CD14-positive monocyte (primary cell): ENCODE measurements around the gene GTPBP4. TPM values are rescaled to one million over a fixed set of nuclear protein-coding genes. Genes with fewer than 3 reads are reported as not detected.

ENCODE experiments used
- DNase-seq, 3 donors: peaks; one replicate each; pipeline ENCODE4 v3.0.0-alpha.2; 2011 to 2022
- H2AFZ ChIP-seq: 2 replicates; pipeline ENCODE4 v1.6.0; 2012; ENCODE audit warnings: mild to moderate bottlenecking, low read depth, low read length, inconsistent platforms; ENCODE audit not compliant: insufficient read depth, poor library complexity, severe bottlenecking
- H3K27ac ChIP-seq, 2 donors: 1 replicate in 1 of 2; 2 replicates in 1 of 2; pipeline ENCODE4 v1.5.1; 2012 to 2013; ENCODE audit warnings: low read length in 2 of 2, control low read depth in 1 of 2, inconsistent platforms in 1 of 2, low read depth in 1 of 2, mild to moderate bottlenecking in 1 of 2
- H3K27me3 ChIP-seq, 2 donors: one replicate each; pipeline versions ENCODE4 v1.6.0 to v1.6.1; 2011 to 2013; ENCODE audit warnings: low read length in 2 of 2; ENCODE audit not compliant: control insufficient read depth in 2 of 2, insufficient read depth in 2 of 2
- H3K36me3 ChIP-seq, 2 donors: replicated peaks in 1 of 2; 1 replicate in 1 of 2; 2 replicates in 1 of 2; pipeline versions ENCODE4 v1.5.1 to v1.6.1; 2012 to 2013; ENCODE audit warnings: low read length in 2 of 2, control low read depth in 1 of 2, inconsistent platforms in 1 of 2, mild to moderate bottlenecking in 1 of 2; ENCODE audit not compliant: insufficient read depth in 2 of 2, control insufficient read depth in 1 of 2
- H3K4me1 ChIP-seq, 2 donors: 1 replicate in 1 of 2; 2 replicates in 1 of 2; pipeline versions ENCODE4 v1.5.1 to v1.6.1; 2012 to 2013; ENCODE audit warnings: low read length in 2 of 2, control low read depth in 1 of 2, inconsistent platforms in 1 of 2, mild to moderate bottlenecking in 1 of 2, moderate library complexity in 1 of 2; ENCODE audit not compliant: insufficient read depth in 2 of 2, control insufficient read depth in 1 of 2
- H3K4me2 ChIP-seq: replicated peaks from 2 replicates; pipeline ENCODE3; 2012; ENCODE audit warnings: low read length, moderate library complexity, mild to moderate bottlenecking; ENCODE audit not compliant: poor library complexity, severe bottlenecking; ENCODE audit errors: extremely low read depth
- H3K4me3 ChIP-seq, 3 experiments: fragments of 200-600 bp in 1 of 3; sonication (generic) in 1 of 3; replicated peaks in 1 of 3; 1 replicate in 2 of 3; 2 replicates in 1 of 3; pipeline ENCODE4 v1.5.1; 2011 to 2013; ENCODE audit warnings: low read length in 3 of 3, mild to moderate bottlenecking in 3 of 3, control low read depth in 2 of 3, low read depth in 2 of 3, inconsistent platforms in 1 of 3, moderate library complexity in 1 of 3
- H3K79me2 ChIP-seq: 2 replicates; pipeline ENCODE4 v1.6.0; 2012; ENCODE audit warnings: mild to moderate bottlenecking, control low read depth, inconsistent platforms, low read length, moderate library complexity; ENCODE audit not compliant: insufficient read depth
- H3K9ac ChIP-seq: 2 replicates; pipeline ENCODE4 v1.6.0; 2017; ENCODE audit warnings: low read length, mild to moderate bottlenecking; ENCODE audit not compliant: insufficient read depth, poor library complexity, severe bottlenecking
- H3K9me3 ChIP-seq, 2 donors: replicated peaks in 1 of 2; 1 replicate in 1 of 2; 2 replicates in 1 of 2; pipeline versions ENCODE4 v1.5.1 to v1.6.1; 2012 to 2013; ENCODE audit warnings: low read length in 2 of 2, control low read depth in 1 of 2; ENCODE audit not compliant: control insufficient read depth in 1 of 2, insufficient read depth in 1 of 2
- H4K20me1 ChIP-seq: 2 replicates; pipeline ENCODE4 v1.6.0; 2012; ENCODE audit warnings: mild to moderate bottlenecking, low read length, control low read depth, moderate library complexity; ENCODE audit not compliant: insufficient read depth
- H3K27ac Mint-ChIP-seq, 7 donors: one replicate each; pipeline ENCODE4 v1.8.0; 2020; ENCODE audit warnings: mild to moderate bottlenecking in 7 of 7, mixed read lengths in 7 of 7, moderate library complexity in 6 of 7, inconsistent platforms in 2 of 7
- H3K27me3 Mint-ChIP-seq, 3 donors: one replicate each; pipeline ENCODE4 v1.8.0; 2021 to 2022; ENCODE audit warnings: low read depth in 3 of 3, mild to moderate bottlenecking in 3 of 3, mixed read lengths in 3 of 3, moderate library complexity in 3 of 3, inconsistent platforms in 1 of 3
- H3K36me3 Mint-ChIP-seq, 2 donors: one replicate each; pipeline ENCODE4 v1.8.0; 2020; ENCODE audit warnings: mixed read lengths in 2 of 2, inconsistent platforms in 1 of 2, mild to moderate bottlenecking in 1 of 2
- H3K4me1 Mint-ChIP-seq: one replicate; pipeline ENCODE4 v1.8.0; 2020; ENCODE audit warnings: mild to moderate bottlenecking, mixed read lengths
- H3K4me3 Mint-ChIP-seq, 2 donors: one replicate each; pipeline ENCODE4 v1.8.0; 2020; ENCODE audit warnings: mild to moderate bottlenecking in 2 of 2, mixed read lengths in 2 of 2, moderate library complexity in 1 of 2
- H3K9me3 Mint-ChIP-seq, 7 donors: one replicate each; pipeline ENCODE4 v1.8.0; 2020 to 2022; ENCODE audit warnings: mixed read lengths in 7 of 7, mild to moderate bottlenecking in 6 of 7, moderate library complexity in 6 of 7, inconsistent platforms in 2 of 7
- CTCF ChIP-seq: fragments of 200-600 bp; IDR thresholded peaks from one replicate; pipeline ENCODE4 v1.8.0; 2022; ENCODE audit warnings: antibody characterized with exemption, mild to moderate bottlenecking
- WGBS: methylation state at CpG from one replicate; pipeline ENCODE4 v1.1.5; 2013; ENCODE audit warnings: missing lambda C conversion rate; ENCODE audit not compliant: insufficient coverage; 5-methylcytosine and 5-hydroxymethylcytosine counted together
- intact Hi-C, 2 donors: fragments of 100-400 bp; cut with micrococcal nuclease; formaldehyde crosslinking; loops; one replicate each; pipeline versions ENCODE4 v1.15.0 to v1.15.1; 2023
- polyA plus RNA-seq, 3 donors: library from polyadenylated mRNA; depleted of rRNA in 1 of 3; unstranded in 2 of 3; stranded (reverse) in 1 of 3; fragments of 300-500 nt in 2 of 3; fragments of >200 nt in 1 of 3; fragmentation: Illumina TruSeq in 2 of 3; gene quantifications; 1 replicate in 2 of 3; 2 replicates in 1 of 3; pipeline ENCODE4 v1.2.3, GENCODE V29; 2012 to 2021

GTPBP4 gene
- polyA plus RNA-seq, 3 donors = 9.9 to 16.1 (median 12.2) TPM

- Histone ChIP-seq H3K27me3 (no peaks in the 10 kb centered on the region), H3K27ac (no peak overlapping the region), H3K9ac (no peak overlapping the region), H2AFZ (no peak overlapping the region), H3K4me2 (no peak overlapping the region), H3K9me3 (no peaks in the 10 kb centered on the region), H3K36me3 (peaks cover 12 to 34% of the 10 kb centered on the region in 2 donors), H3K4me1 (no peaks in the 10 kb centered on the region), H3K79me2 (no peaks in the 10 kb centered on the region), H3K4me3 (no peak overlapping the region), H4K20me1 (no peaks in the 10 kb centered on the region)
- H3K36me3 Mint-ChIP-seq = peaks cover 21 to 25% of the 10 kb centered on the region in 2 donors
- H3K27me3 Mint-ChIP-seq = peaks cover 0 to 2% (median 0%) of the 10 kb centered on the region in 3 donors
- H3K4me3 Mint-ChIP-seq = no peak overlapping the region
- no peaks in the 10 kb centered on the region for H3K9me3 Mint-ChIP-seq
- no peak for TF ChIP-seq CTCF
- no peaks in the 10 kb centered on the region for H3K4me1 Mint-ChIP-seq
- WGBS = no CpG with 5 or more reads among the region's 3 CpGs
- peak overlapping the region in 1 of 7 donors; percentile 27 for H3K27ac Mint-ChIP-seq
- intact Hi-C loops = no loop called here
- no peak for DNase-seq
Measured at GRCh38 chr10:1034758-1035157, 46.5 kb downstream of the GTPBP4 start.

GRCh38 chr10:1035201-1035600 lies 47.0 kb downstream of the GTPBP4 start:
- intact Hi-C loops = no loop called here
- no peak for DNase-seq
- no peaks in the 10 kb centered on the region for H3K79me2 ChIP-seq
- Mint-ChIP-seq H3K9me3 (no peaks in the 10 kb centered on the region), H3K36me3 (peaks cover 24 to 29% of the 10 kb centered on the region in 2 donors), H3K4me3 (no peak overlapping the region), H3K27me3 (peaks cover 0 to 2% (median 0%) of the 10 kb centered on the region in 3 donors), H3K4me1 (no peaks in the 10 kb centered on the region), H3K27ac (no peak overlapping the region)
- H3K36me3 ChIP-seq = peaks cover 15 to 38% of the 10 kb centered on the region in 2 donors
- H2AFZ ChIP-seq = no peak overlapping the region
- H3K4me1 ChIP-seq = no peaks in the 10 kb centered on the region
- H3K4me3 ChIP-seq = no peak overlapping the region
- H3K27ac ChIP-seq = no peak overlapping the region
- H4K20me1 ChIP-seq = peaks cover 1% of the 10 kb centered on the region
- H3K9me3 ChIP-seq = no peaks in the 10 kb centered on the region
- no peaks in the 10 kb centered on the region for H3K27me3 ChIP-seq
- no peak overlapping the region for H3K4me2 ChIP-seq
- WGBS = 93% methylated on average over 4 of the region's 6 CpGs
- TF ChIP-seq CTCF = no peak
- H3K9ac ChIP-seq = no peak overlapping the region
